GM12891 (cell line): ENCODE measurements around the gene SART3.

Source experiments
- POLR2A ChIP-seq: IDR thresholded peaks from 2 replicates; pipeline ENCODE4 v1.6.1; 2011; ENCODE audit warnings: low read depth, low read length, control low read depth
- SPI1 ChIP-seq: IDR thresholded peaks from 2 replicates; pipeline ENCODE4 v1.6.1; 2011; ENCODE audit warnings: low read depth, low read length, control low read depth

DNA sequence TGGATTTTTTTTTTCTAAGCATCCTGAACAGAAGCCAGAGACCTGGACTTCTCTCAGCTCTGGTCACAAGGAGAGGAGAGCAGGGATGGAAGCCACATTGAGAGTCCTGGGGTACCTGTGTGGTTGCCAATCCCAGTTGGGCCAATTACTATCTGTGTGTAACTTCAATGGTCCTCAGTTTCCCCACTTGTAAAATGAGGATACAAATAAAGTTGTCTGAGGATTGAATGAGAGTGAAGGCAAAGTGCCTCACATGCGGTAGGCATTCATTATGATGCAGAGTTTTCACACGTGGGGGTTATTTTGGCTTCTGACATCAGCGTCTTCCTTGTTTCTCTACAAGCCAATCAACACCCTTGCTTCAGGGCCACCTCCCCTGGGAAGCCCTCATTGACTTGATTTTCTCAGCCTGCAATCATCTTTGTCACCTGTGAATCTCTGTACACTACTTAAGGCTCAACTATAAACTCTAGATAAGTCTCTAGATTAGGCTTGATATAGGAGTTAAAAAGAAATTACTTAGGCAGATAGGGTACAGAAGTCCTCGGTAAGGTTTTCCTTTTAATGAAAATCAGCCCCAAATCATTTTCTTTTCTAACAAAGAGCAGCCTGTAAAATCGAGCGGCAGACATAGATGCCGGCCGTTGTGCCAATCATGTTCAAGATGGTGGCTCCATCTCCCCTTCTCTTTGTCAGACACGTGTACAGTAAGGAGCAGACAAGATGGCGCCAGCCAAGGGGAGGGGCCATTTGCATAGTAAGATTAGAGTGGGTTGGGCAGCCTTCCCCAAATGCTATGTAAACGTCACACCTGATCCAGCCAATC, 83.7 kb downstream of the SART3 start:
- TF ChIP-seq POLR2A (no peak), SPI1 (no peak)
